Astrocyte (in vitro differentiated cells and primary cell): Measurements from ENCODE around the gene SEMA6A.

ENCODE experiments used
- EZH2 ChIP-seq: IDR thresholded peaks from 2 replicates; pipeline ENCODE4 v1.6.1; 2012; ENCODE audit warnings: mild to moderate bottlenecking, low read length, inconsistent platforms; ENCODE audit not compliant: insufficient read depth
- TF ChIP-seq, protein P1 (sequence below): IDR thresholded peaks from 2 replicates; pipeline ENCODE4 v1.5.1; 2011; ENCODE audit warnings: low read depth, mild to moderate bottlenecking, inconsistent platforms, low read length, moderate library complexity; ENCODE audit not compliant: insufficient read depth

- TF ChIP-seq, protein P1, sequence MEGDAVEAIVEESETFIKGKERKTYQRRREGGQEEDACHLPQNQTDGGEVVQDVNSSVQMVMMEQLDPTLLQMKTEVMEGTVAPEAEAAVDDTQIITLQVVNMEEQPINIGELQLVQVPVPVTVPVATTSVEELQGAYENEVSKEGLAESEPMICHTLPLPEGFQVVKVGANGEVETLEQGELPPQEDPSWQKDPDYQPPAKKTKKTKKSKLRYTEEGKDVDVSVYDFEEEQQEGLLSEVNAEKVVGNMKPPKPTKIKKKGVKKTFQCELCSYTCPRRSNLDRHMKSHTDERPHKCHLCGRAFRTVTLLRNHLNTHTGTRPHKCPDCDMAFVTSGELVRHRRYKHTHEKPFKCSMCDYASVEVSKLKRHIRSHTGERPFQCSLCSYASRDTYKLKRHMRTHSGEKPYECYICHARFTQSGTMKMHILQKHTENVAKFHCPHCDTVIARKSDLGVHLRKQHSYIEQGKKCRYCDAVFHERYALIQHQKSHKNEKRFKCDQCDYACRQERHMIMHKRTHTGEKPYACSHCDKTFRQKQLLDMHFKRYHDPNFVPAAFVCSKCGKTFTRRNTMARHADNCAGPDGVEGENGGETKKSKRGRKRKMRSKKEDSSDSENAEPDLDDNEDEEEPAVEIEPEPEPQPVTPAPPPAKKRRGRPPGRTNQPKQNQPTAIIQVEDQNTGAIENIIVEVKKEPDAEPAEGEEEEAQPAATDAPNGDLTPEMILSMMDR = no peak
- no peak for TF ChIP-seq EZH2
Observed at GRCh38 chr5:116428966-116429365, 145.7 kb downstream of the SEMA6A start.
